ENCODE measurements around the gene GPRIN1.
A peak's percentile ranks its signal among the peaks of the same experiment; 100 is the strongest.
"Not testable (repeated sequence)": the region's sequence is repeated elsewhere in the genome, so short reads cannot be mapped to it uniquely, and the experiment has no call there.

The GPRIN1 gene

GRCh38 chr5:176574297-176574591 lies 35.7 kb downstream of the GPRIN1 start:
- DNase-seq (ENCODE audit: low read depth): no peak

- peak; percentile 45 for DNase-seq (ENCODE audit: low read depth)
Measured at GRCh38 chr5:176573564-176574296, 36.2 kb downstream of the GPRIN1 start.

- no peak for DNase-seq (ENCODE audit: low read depth)
Measured at GRCh38 chr5:176570044-176570443, 39.9 kb downstream of the GPRIN1 start.

DNA sequence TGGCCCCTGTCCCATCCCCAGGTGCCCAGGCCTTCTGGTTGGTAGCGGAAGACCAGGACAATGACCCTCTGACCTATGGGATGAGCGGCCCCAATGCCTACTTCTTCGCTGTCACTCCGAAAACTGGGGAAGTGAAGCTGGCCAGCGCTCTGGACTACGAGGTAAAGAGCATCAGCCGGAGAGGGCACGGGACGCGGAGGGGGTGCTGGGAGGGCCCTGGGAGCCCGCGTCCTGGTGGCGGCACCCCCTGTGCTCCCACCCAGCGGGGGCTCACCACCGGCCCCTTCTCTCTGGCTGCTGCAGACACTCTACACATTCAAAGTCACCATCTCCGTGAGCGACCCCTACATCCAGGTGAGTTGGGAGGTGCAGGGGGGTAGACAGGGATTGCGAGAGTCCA lies 41.3 kb downstream of the GPRIN1 start:
- DNase-seq (ENCODE audit: low read depth): no peak

- DNase-seq (ENCODE audit: low read depth): no peak
Measured at GRCh38 chr5:176565760-176566288, 44.1 kb downstream of the GPRIN1 start.

GRCh38 chr5:176564002-176564401 lies 46.0 kb downstream of the GPRIN1 start:
- DNase-seq (ENCODE audit: low read depth): no peak

GRCh38 chr5:176562189-176562588 lies 47.8 kb downstream of the GPRIN1 start:
- DNase-seq (ENCODE audit: low read depth): no peak

GRCh38 chr5:176561259-176561658 lies 48.7 kb downstream of the GPRIN1 start:
- no peak for DNase-seq (ENCODE audit: low read depth)

- no peak for DNase-seq (ENCODE audit: low read depth)
Measured at GRCh38 chr5:176560364-176560763, 49.6 kb downstream of the GPRIN1 start.

GRCh38 chr5:176559683-176560082 lies 50.3 kb downstream of the GPRIN1 start:
- DNase-seq (ENCODE audit: low read depth): no peak

GRCh38 chr5:176557846-176558245 lies 52.1 kb downstream of the GPRIN1 start:
- DNase-seq (ENCODE audit: low read depth): no peak

- no peak for DNase-seq (ENCODE audit: low read depth)
Measured at GRCh38 chr5:176553260-176554085, 56.5 kb downstream of the GPRIN1 start.

DNA sequence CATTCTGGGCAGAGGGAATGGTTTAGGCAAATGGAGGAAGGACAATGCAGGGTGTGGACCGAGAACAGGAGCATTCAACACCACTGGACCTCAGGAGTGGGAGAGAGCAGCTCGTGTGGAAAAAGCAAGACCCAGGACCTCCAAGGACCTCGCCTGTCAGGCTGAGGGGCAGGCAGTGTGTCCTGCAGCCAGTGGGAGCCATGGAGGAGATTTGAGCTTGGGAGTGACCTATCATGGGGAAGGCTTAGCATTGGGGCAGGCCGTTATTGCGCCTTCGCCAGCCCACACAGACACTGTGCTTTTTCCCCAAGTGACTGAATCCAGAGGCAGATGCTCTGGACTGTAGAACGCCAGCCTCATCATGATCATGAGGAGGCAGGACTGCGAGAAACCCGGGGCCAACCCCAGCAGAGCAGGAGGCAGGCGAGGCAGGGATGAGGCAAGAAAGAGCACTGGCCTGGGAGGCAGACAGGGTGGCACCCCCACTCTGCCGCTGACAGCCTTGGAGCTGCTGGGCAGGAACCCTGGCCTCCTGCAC lies 57.6 kb downstream of the GPRIN1 start:
- DNase-seq (ENCODE audit: low read depth): no peak

- not testable (repeated sequence) for DNase-seq (ENCODE audit: low read depth)
Measured at GRCh38 chr5:176550937-176551336, 59.0 kb downstream of the GPRIN1 start.

GRCh38 chr5:176550275-176550831 lies 59.6 kb downstream of the GPRIN1 start:
- no peak for DNase-seq (ENCODE audit: low read depth)

DNA sequence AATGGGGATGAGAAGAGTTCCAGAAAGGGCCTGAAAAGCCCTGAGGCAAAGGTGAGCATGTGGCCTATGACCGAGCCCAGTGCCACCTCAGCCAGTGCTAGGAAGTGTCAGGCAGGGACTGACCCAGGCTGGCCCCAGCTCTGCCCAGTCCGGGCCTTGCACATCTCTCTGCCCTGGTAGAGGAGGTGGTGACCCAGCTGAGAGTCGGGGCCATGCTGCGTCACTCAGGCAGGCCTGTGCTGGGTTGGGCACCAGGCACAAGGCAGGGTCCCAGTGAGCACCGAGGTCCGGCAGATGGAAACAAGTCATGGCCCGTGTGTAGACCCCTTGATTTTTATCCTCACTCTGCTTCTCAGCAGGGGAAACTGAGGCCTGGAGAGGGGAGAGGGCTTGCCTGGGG lies 60.1 kb downstream of the GPRIN1 start:
- no peak for DNase-seq (ENCODE audit: low read depth)

DNA sequence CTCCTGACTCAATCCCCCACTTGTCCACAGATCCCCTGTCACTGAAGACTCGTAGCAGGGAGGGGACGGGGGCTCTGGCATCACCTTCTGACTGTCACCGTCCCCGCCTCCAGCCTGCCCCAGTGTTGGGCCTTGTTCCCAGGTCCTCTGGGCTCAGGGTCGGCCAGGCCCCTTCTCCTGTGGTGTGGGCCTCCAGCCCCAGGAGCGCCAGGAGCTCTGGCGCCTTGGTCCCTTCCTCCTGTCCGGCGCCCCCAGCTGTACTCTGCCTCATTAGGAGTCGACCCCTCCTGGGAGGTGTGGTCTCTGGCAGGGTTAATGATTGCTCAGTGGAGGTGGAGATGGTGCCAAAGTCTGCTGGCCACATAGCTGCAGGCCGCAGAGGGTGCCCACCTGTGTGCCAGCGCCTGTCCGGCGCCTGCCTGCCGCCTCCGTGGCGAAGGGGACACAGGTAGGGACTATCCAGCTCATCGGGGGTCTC lies 61.0 kb downstream of the GPRIN1 start, which contains the start of gene CDHR2:
Gene CDHR2 (plus strand): TSS at position 376 of the 478 bp plus-strand sequence. CDS start 16,011 bp downstream, outside the sequence.
- no peak for DNase-seq (ENCODE audit: low read depth)

- DNase-seq (ENCODE audit: low read depth): no peak
Measured at GRCh38 chr5:176547802-176548201, 62.2 kb downstream of the GPRIN1 start.
